Measurements from ENCODE around the gene TAS2R41. TPM values are rescaled to one million over a fixed set of nuclear protein-coding genes. Genes with fewer than 3 reads are reported as not detected.
"Not testable (repeated sequence)": the region's sequence is repeated elsewhere in the genome, so short reads cannot be mapped to it uniquely, and the experiment has no call there.

TAS2R41 gene
- total RNA-seq, 1 donor from 2014 or later, result not detected

GRCh38 chr7:143519411-143520131, 41.9 kb downstream of the TAS2R41 start:
- no peaks in the 10 kb centered on the region for H3K9me3 ChIP-seq
- no peak overlapping the region for H3K27ac ChIP-seq
- no peaks in the 10 kb centered on the region for H3K36me3 ChIP-seq
- no peaks in the 10 kb centered on the region for H3K4me1 ChIP-seq
- intact Hi-C loops (cut with DNase I), result no loop called here
- TF ChIP-seq, protein P1, sequence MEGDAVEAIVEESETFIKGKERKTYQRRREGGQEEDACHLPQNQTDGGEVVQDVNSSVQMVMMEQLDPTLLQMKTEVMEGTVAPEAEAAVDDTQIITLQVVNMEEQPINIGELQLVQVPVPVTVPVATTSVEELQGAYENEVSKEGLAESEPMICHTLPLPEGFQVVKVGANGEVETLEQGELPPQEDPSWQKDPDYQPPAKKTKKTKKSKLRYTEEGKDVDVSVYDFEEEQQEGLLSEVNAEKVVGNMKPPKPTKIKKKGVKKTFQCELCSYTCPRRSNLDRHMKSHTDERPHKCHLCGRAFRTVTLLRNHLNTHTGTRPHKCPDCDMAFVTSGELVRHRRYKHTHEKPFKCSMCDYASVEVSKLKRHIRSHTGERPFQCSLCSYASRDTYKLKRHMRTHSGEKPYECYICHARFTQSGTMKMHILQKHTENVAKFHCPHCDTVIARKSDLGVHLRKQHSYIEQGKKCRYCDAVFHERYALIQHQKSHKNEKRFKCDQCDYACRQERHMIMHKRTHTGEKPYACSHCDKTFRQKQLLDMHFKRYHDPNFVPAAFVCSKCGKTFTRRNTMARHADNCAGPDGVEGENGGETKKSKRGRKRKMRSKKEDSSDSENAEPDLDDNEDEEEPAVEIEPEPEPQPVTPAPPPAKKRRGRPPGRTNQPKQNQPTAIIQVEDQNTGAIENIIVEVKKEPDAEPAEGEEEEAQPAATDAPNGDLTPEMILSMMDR (IDR thresholded peaks at IDR 0.05), result no peak
- no peaks in the 10 kb centered on the region for H3K27me3 ChIP-seq
- H3K4me3 ChIP-seq, result no peak overlapping the region
- no peak for ATAC-seq
- DNase-seq, result no peak

- DNase-seq; H3K4me1 ChIP-seq; H3K4me3 ChIP-seq; H3K27me3 ChIP-seq; ATAC-seq; H3K9me3 ChIP-seq; H3K36me3 ChIP-seq; H3K27ac ChIP-seq; intact Hi-C loops (cut with DNase I): not testable (repeated sequence)
These were observed 44.7 kb downstream of the TAS2R41 start for GRCh38 chr7:143522309-143522916.

Other genes with a start within 250 kb of the TAS2R41 start
- gene GSTK1, start 214.4 kb upstream of the TAS2R41 start, total RNA-seq, result 149 TPM
- 25.1 TPM for gene TMEM139, start 192.9 kb upstream of the TAS2R41 start, total RNA-seq
- 26.7 TPM for gene CASP2, start 189.5 kb upstream of the TAS2R41 start, total RNA-seq
- gene CLCN1, start 161.8 kb upstream of the TAS2R41 start, total RNA-seq, result not detected
- gene FAM131B, start 115.2 kb upstream of the TAS2R41 start, total RNA-seq, result 0.90 TPM
- gene ZYX, start 96.5 kb upstream of the TAS2R41 start, total RNA-seq, result 263 TPM
- gene EPHA1, start 69.0 kb upstream of the TAS2R41 start, total RNA-seq, result 13.9 TPM
- gene TAS2R60, start 34.4 kb upstream of the TAS2R41 start, total RNA-seq, result not detected
- gene CTAGE15, start 93.9 kb downstream of the TAS2R41 start, total RNA-seq, result 0.93 TPM
- gene TCAF2, start 143.1 kb downstream of the TAS2R41 start, total RNA-seq, result 4.4 TPM